LHCN-M2 (cell line): ENCODE data around the gene DGCR8. TPM values are rescaled to one million over a fixed set of nuclear protein-coding genes. Genes with fewer than 3 reads are reported as not detected.
A peak's percentile ranks its signal among the peaks of the same experiment; 100 is the strongest.

ENCODE experiments used
- DNase-seq: peaks from one replicate; pipeline ENCODE4 v3.0.0-alpha.2; 2012; ENCODE audit warnings: low read depth
- total RNA-seq: library from RNA; depleted of rRNA; stranded (reverse); fragments of >200 nt; gene quantifications from 2 replicates; pipeline ENCODE4 v1.2.3, GENCODE V29; 2014

DGCR8 gene
- total RNA-seq, 1 experiment from 2014 or later = 30.9 TPM

DNA sequence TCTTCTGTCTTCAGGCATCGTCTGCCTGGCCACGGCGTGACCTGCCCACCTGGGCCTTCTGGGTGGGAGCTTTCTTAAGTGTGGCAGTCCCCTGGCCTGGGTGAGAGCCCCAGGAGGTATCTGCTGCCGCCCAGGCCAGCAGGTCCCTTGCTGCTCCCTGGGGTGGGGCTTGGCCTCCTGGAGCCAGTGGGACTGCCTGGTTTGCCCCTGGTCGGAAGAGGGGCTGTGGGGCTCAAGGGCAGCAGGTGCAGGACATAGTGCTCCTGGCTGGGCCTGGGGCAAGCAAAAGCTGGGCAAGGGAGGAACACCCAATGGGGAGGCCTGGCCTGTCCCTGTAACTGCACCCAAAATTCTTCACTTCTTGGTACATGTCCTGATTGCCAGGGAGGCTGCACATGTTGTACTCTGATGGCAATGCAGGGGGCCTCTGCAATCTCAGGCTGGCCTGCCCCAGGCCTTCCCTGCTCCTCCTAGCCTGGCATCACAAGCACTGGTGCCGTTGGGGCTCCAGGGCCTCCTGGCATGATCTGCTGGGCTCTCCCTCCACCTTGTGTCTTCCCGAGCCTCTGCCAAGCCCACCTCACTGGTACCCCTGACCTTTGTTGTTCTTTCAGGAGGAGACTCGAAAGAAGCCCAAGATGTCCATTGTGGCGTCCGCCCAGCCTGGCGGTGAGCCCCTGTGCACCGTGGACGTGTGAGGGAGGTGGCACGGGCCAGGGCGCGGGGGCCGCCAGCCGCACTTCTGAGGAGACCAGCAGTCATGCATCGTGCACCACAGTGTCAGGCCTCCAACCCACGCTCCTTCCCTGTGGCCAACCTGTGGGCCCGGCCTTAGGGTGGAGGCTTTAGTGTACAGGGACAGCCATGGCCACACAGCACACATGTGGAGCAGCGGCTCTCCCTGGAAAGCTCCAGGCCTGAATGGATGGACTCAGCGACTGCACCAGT lies 29.6 kb downstream of the DGCR8 start:
- DNase-seq = no peak

DNA sequence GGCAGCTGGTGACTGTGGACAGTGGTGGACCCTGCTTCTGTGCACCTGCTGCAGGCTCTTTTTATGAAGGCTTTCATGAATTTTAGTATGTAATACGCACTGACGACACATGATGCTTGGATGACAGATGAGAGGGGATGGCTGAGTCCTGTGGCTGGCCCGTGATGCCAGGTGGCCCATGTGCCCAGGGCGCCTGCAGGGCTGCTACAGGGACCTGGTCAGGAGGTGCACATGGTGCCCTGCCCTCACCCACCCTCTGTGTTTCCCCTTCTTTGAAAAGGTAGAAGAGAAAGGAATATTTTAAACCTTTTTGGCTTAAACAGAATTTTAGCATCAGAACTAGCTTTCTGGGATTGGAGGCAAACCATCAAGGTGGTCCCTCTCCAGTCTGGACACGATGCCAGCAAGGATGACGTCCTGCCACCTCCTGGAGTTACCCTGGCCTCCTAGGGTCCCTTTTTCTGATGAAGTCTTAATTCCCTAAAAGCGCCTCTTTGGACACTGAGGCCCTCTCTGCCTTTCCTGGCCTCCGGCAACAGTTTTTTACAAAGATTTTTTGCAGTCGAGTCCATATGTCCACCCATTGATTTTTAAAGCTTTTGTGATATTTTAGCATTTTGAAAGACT lies 30.4 kb downstream of the DGCR8 start:
- DNase-seq = no peak

DNA sequence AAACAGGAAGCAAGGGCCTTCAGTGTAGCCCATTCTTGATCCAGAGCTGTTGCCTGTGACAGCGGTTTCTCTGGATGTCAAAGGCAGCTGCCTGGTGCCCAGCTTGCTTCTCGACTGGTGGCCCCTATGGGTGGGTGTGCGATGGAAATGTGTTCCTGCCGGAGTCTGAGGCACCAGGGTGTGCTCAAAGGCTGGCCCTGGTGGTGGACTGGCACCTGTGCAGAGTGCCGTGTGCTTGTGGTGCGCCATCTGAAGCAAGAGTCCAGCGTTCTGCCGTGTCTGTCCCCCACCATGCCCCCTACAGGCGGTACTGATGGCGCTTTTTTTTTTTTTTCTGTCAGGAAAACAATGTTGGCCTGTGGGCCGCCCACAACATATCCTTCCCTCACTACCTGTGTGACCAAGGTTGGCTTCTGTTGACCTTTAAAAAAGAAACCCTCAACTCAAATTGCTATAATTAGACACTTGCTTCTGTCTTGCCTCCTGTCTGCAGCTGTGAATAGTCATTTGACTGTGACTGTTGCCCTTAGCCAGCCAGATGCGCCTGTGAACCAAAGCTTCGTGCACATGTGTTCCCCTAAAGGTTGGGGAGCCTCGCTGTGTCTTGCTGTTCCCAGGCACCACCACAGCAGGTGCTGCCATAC lies 31.1 kb downstream of the DGCR8 start:
- peak; percentile 60 for DNase-seq

DNA sequence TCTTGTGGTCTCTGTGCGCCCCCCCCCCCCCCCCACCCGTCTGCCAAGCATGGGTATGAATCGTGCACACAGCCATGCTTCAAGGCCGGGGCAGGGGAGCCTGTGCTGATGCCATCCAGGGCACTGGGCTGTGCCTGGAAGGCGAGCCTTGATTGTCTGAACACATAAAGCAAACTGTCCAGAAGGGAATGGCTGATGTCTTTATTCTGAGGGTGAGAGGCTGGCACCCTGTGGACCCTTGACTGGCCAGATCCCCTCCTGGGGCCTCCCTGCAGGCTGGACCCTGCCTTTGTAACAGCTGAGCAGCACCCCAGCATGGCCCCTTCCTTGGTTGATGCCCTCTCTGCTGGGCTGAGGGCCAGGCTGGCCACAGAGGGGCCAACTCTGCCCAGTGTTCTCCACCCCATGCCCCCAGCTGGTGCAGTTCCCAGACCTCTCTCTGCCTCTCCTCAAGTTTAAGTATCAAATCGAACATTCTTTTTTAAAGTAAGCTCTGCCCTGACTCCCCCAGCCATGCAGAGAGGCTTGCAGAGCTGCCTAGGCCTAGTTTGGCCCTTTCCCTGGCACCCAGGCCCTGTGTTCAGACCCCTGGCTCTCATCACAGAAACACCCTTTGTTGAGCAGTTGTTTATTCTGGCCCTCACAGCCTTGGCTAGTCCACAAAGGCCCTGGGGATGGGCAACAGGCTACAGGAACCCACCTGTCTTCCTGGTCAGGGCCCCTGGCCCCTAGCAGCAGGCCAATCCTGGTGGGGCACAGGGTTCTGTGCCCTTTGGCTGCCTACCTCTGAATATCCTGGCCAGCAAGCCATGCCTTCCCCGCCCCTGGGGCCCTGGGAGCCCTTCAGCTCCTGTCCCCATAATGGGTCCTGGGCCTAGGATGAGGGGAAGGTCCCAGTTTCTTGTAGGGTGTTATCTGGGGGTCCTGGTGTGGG lies 31.9 kb downstream of the DGCR8 start:
- no peak for DNase-seq

DNA sequence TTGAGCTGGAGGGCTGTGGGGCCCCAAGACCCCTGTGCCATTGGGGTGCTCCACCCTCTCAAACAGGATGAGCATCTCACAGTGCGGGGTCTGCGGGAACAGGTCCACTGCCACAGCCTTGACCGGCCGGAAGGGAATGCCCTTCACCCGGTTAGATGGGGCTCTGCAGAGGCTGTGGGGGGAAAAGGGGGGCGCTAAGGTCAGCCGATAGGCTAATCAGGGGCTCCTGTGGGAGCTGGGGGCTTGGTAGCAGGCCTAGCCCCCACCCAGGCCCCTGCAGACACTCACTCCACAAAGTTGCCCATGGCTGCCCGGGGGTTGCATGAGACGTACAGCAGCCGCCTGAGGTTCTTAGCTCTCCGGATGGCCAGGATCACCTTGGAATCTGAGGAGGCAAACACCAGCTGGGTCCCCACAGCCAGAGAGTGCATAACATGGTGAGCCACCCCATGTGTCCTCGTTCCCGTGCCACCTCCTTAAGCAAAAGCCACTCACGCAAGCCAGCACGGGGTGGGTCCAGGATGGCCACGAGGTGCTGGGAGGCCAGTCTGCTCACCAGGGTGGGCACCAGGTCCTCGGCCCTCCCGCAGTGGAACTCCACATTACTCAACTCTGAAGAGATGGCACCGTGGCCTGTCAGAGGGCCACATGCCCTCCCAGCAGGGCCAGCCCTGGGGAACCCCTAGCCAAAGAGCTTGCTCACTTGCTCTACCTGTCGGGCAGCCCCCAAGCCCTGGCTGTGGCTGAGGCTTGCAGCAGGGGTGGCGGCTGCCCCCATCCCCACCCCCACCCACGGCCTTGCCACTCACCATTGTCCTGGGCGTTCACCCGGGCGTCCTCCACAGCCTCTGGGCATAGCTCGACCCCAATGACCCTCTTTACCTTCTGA lies 32.8 kb downstream of the DGCR8 start:
- no peak for DNase-seq

DNA sequence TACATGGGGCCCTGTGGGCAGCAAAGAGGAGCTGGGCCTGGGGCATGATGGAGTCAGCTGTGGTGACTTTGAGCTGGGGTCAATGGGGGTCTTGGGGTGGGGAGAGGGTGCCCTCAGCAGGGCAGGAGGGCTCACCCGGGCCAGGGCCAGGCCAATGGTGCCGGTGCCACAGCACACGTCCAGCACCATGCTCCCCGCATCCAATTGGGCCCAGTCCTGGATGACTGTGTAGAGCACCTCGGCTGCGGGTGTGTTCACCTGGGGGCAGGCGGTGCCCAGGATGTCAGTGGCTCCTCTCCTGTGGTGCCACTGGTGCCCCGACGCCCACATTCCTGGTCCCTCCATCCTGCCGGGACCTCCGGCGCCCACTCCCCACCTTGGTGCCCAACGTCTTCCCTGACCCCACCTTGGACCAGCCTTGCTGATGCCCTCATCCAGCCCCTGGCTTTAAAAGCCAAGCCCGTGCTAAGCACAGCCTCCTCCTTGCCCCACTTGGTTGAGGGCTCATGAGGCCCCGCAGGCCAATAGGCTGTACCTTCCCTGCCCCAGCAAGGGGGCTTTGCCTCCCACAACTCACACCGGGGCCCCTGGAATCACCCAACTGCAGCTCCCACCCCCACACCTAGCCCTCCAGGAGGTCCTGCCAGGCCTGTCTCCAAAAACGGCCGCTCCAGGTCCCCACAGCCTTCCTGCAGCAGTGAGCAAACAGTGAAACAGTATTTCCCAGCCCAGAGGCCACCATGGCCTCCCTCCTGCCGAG lies 33.7 kb downstream of the DGCR8 start:
- DNase-seq = no peak

DNA sequence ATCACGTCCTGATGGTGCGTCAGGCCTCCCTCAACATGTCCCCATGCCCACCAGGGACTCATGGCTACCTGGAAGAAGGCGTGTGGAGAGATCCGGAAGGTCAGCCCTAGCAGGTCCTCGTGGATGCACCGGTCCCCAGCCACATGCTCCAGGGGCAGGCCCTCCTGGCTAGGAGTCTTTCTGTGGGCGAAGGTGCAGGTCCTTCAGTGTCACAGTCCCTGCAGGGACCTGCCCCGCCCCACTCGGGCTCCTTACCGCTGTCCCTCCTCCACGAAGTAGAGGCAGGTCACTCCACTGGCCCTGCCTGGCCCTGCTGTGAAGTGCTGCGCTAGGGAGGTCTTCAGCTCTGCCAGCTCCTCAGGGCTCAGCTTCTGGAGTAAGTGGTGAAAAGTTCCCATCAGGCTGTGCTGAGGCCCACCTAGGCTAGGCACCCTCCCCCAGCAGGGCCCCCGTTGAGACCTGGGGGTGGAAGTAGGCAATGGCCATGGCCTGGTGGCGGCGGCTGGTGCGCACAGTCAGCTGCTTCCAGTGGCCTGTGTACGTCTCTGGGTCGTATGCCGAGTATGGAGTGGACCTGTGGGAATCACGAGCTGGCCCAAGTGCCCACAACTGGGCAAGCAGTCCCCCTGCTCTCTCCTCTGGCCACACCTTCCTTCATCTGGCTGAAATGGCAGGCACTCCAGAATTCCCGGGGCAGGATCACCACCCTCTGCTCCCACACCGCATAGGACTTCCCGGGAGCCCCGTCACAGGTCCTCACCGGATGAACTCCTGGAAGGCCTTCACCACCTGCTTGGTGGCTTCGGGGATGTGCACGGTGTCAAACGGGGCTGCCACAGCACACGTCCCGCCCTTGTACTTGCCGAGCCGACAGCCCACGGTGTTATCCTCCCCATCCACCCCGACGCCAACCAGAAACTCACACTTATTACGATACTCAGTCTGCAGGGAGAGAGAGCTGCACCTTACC lies 34.8 kb downstream of the DGCR8 start:
- DNase-seq = no peak

DNA sequence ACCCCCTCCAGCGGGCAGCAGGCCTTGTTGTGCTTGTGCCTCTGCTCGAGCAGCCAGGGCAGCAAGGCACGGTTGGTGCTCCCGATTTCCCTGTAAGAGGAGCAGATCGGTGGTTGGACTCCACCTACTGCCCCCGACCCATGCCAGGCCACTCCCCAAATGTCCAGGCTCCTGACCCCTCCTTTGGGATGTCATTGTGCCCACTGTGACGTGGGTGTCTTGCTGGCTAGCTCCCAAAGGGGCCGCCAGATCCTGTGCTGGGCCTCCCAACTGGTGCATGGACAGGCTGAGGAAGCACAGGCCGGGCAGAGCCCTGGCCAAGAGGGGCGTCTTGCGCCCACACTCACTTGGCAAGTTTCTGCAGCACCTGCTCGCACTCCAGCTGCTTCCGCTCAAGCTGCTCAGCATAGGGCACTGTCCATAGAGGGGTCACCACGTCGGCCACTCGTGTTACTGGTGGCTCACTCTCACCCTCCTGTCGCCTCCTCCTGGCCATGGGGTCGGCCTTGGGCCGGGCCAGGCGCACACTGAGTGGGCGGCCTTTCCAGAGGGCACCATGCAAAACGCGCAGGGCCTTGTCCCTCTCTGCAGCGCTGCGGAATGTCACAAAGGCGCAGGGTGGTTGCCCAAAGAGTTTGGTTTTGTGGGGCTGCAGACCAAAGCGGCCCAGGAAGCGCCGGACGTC lies 35.8 kb downstream of the DGCR8 start, which contains the start of gene RANBP1:
Gene RANBP1, plus strand, starts transcription at position 414 of the 685 bp plus-strand sequence. Its CDS starts 81 bp downstream, at position 495.
- DNase-seq = peak; percentile 50

DNA sequence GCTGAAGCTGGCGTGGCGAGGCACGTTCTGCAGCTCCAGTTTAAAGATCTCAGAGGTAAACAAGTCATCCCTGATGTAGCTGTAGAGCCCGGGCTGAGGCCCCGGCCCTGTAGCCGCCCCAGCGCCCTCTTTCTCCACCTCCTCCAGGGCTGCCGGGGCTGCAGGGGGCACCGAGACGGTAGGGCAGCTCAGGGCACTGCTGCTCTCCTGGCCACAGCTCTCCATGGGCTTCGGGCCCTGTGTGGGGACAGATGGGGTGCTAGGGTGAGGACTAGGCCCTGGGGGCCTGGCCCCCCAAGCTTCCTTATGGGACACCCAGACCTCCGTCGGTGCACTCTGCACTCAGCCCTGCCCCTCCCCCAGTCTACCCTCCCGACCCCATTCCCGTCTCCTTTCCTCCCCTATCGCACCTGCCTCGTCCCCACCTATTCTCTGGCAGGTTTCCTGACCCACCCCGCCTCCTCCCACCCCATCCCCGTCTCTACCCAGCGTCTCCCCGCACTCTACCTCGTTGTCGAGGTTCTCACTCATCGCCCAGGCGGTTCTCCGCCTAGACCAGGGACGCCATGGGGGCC lies 36.4 kb downstream of the DGCR8 start:
- DNase-seq = no peak

DNA sequence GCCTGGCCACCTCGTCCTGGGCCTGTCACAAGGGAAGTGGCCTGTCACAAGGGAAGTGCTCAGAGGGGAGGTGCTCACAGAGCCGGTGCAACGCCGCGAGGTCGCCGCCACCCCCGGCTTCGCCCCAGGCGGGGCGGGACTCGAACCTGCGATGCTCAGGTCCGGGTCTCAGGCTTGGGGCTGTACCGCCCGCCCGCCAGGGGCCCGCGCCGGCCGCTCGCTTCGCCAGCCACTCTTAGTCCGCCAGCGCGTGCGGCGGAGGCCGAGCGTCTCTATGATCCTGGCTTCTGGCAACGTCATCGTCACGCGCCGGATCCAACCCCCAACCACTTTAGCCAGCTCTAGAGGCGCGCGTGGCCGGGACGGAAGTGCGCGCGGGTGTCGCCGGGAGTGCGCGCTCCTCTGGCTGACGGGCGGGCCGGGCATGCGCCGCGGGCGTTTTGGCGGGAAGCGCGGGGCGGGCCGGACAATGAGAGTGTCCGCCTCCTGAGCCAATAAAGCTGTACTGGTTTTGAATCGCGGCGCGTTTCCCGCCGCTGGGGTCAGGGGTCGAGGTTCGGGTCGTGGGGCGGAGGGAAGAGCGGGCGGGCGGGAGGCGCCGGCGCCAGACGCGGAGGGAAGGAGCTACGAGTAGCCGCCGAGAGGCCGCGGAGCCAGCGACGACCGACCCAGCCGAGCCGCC lies 37.1 kb downstream of the DGCR8 start, which contains the start of gene TRMT2A:
Gene TRMT2A, minus strand, starts transcription at position 276 of the 682 bp plus-strand sequence. CDS start 320 bp downstream, outside the sequence.
- DNase-seq = peak; percentile 98

DNA sequence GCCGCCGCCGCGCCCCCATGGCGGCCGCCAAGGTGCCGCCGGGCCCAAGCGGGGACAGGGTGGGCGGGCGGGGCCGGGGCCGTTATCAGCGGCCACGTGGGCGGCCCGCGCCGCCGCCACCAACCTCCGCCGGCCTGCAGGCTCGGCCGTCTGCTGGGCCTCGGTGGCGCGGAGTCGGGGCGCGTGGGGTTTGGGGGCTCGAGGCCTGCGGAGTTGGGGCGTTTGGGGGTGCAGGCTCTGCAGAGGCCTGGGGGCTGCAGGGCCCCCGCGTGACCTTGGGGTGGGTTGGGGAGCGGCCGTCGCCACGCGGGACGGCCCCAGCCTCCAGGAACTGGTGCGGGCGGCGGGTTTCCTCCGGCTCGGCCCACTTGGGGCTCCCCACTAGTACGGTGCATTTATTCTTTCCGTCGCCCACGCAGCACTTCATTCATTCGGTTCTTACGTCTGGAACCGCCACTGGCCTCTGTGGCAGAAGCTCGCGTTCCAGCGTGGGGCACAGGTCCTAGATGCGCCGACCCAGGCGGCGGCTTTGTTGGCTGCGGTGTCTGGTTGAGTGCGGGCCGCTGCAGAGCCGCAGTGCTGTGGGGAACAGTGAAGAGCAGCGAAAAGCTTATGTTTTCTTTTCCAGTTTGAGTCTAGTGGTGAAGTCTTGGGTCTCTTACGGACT lies 37.7 kb downstream of the DGCR8 start:
- DNase-seq = peak; percentile 32

DNA sequence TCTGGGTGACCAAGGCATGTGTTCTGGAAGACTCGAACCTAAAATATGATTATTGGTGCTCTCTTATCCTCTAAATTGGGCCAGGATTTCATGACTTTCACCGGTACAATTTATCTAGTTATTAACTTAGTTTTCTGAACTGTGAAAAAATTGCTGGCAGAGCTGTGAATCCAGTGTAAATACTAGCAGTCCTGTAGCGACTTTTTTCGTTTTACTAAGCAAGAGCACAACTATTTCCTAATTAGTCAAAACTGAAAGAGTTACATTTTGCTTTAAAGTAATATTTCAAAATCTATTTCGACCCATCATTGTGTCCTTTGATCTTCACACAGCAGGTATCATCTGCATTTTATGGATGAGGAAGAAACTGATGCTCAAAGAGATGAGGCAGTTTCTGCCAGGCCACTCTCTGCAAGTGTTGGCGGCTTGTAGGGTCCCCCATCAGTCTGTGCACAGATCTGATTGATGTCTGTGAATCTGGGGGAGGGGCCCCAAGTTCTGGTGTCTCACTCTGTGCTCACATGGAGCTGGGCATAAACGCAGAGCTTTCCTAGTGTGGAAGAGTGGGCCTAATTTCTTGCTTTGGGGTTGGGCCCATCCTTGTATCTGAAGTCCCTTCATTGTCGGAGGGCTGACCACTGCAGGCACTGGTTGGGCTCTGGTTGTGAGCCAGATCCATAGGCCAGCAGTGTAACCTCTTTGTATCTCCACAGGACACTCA lies 38.4 kb downstream of the DGCR8 start:
- no peak for DNase-seq

DNA sequence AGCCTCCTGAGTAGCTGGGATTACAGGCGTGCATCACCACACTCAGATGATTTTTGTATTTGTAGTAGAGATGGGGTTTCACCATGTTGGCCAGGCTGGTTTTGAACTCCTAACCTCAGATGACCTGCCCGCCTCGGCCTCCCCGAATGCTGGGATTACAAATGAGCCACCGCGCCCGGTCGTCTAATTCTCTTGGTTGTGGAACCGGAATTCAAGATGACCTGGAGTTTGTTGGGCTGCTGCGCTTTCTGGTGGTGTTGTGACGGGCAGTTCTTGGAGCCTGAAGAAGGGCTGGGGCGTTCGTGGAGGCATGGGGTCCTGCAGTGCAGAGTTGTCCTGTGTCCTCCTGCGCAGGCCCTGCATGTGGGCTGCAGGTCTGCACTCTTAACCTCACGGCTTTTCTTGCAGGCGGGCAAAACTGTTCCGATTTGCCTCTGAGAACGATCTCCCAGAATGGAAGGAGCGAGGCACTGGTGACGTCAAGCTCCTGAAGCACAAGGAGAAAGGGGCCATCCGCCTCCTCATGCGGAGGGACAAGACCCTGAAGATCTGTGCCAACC lies 41.9 kb downstream of the DGCR8 start:
- DNase-seq = no peak

DNA sequence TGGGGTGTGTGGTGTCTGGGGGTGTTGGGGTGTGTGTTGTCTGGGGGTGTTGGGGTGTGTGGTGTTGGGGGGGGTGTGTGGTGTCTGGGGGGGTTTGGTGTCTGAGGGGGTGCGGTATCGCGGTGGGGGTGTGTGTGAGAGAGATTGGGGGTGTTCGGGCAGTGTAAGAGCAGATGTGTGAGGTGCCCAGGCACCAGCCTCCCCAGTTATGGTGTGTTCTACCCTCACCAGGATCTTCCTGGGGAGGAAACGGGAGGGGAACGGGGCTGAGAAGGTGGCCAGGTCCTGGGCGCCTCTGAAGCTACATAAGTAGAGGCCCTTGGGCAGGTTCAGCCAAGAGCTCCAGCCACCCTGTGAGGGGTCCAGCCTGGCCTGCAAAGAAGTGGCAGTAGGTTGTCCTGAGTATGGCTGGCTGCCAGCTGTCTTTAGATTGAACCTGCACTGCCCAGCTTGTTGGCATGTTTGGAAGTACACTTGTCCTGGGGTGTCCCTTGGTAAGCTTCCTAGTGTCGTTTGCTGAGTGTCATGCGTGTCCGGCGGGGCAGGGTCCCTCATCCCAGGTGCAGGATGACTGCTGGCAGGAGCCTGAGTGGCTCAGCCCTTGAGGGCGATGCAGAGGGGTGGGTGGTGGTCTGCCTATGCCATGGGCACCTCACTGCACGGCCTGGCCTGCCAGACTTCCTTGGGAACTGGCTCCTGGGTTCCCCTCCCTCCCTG lies 43.5 kb downstream of the DGCR8 start:
- no peak for DNase-seq
